ENCODE data around the gene SNRNP70. TPM values are rescaled to one million over a fixed set of nuclear protein-coding genes. Genes with fewer than 3 reads are reported as not detected.
"Not testable (repeated sequence)": the region's sequence is repeated elsewhere in the genome, so short reads cannot be mapped to it uniquely, and the experiment has no call there.

Gene SNRNP70
- total RNA-seq, 1 donor from 2014 or later: 142 TPM

DNA sequence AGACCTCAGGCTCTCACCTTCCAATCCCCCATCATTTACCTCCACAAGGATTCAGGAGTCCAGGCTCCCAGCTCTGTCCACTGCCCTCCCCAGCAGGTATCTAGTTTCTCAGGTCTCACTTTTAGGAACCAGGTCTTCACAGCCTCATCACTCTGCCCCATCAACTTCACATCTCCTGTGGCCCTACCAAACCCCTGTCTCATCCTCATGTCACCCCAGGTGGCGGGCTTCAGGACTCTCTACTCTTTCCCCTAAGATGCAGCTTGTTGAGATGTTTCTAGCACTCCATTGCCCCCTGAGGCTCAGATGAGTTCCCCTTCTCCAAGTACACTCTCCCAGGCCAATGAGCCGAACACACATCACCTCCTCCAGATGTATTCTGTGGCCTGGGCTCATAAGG is 35.6 kb downstream of the SNRNP70 start:
- no peak for DNase-seq

DNA sequence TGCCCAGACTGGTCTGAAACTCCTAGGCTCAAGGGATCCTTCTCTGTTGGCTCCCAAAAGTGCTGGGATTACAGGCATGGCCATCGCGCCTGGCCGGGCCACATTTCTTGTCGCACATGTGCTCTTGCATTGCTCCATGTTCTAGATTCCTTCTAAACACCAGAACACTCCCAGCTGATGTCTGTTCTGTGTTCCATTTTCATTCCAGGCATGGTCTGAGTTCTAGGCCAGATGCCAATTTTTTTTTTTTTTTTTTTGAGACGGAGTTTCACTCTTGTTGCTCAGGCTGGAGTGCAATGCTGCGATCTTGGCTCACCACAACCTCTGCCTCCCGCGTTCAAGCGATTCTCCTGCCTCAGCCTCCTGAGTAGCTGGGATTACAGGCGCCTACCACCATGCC is 36.6 kb downstream of the SNRNP70 start:
- DNase-seq: not testable (repeated sequence)

GRCh38 chr19:49123285-49123684 is 38.0 kb downstream of the SNRNP70 start:
- not testable (repeated sequence) for DNase-seq

- DNase-seq: no peak
These were observed 39.9 kb downstream of the SNRNP70 start for GRCh38 chr19:49125025-49125731.

- DNase-seq: no peak
These were observed 41.3 kb downstream of the SNRNP70 start for GRCh38 chr19:49126575-49126974.

DNA sequence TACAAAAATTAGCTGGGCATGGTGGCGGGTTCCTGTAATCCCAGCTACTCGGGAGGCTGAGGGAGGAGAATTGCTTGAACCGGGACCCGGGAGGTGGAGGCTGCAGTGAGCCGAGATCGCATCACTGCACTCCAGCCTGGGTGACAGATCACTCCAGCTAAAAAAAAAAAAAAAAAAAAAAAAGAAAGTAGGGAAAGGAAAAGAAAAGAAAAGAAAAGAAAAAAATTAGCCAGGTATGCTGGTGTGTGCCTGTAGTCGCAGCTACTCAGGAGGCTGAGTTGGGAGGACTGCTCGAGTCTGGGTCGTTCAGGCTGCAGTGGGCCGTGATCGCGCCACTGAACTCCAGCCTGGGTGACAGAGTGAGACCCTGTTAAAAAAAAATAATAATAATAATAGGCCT is 42.0 kb downstream of the SNRNP70 start:
- not testable (repeated sequence) for DNase-seq

DNA sequence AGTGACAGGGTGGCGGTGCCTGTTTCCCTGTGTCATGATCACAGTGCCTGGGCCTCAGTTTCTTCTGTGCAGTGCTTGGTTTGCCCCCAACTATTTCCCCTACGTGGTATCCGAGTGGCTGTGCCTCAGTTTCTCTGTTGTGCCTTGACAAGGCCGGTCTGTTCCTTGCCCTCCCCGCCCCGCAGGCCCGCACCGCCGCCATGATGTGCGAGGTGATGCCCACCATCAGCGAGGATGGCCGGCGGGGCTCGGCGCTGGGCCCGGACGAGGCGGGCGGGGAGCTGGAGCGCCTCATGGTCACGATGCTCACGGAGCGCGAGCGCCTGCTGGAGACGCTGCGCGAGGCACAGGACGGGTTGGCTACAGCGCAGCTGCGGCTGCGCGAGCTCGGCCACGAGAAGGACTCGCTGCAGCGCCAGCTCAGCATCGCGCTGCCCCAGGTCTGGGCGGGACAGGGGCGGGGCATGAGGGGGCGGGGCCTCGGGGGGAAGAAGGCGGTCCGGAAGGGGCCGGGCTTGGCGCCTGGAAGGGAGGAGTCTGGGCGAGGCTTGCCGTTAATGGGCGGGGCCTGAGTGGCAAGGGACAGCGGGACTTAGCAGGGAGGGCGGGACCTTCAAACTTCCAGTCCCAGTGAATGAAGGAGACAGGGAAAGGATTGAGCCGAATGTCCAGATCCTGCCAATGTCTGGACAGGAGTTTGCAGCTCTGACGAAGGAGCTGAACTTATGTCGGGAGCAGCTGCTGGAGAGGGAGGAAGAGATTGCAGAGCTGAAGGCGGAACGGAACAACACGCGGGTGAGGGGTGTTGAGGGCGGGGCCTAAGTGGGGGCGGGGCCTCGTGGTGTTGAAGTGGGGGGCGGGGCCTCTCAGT is 42.7 kb downstream of the SNRNP70 start:
- DNase-seq: peak; percentile 98

DNA sequence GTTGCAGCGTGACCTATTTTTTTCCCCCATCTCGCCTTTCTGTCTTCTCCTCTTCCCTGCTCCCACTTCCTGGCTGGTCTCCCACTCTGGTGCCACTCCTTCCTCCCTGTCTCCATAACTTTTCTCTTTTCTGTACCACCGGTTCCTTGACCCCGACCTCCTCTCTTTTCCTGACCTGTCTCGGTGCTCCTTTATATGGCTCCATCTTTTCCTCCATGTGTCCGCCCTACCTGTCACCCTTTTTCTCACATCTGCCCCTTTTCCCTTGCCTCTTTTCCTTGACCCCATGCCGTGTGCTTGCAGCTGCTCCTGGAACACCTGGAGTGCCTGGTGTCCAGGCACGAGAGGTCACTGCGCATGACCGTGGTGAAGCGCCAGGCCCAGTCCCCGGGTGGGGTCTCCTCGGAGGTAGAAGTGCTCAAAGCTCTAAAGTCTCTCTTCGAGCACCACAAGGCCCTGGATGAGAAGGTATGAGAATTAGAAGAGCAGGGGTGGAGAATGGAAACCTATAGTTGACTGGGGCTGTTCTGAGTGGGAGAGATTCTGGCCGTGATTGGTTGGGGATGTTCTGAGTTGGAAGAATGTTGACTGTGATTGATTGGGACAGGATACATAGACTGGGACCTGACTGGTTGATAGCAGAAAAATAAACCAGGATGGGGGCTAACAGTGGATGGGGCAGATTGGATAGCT is 43.4 kb downstream of the SNRNP70 start:
- DNase-seq: no peak

- DNase-seq: no peak
These were observed 44.0 kb downstream of the SNRNP70 start for GRCh38 chr19:49129238-49129583.

DNA sequence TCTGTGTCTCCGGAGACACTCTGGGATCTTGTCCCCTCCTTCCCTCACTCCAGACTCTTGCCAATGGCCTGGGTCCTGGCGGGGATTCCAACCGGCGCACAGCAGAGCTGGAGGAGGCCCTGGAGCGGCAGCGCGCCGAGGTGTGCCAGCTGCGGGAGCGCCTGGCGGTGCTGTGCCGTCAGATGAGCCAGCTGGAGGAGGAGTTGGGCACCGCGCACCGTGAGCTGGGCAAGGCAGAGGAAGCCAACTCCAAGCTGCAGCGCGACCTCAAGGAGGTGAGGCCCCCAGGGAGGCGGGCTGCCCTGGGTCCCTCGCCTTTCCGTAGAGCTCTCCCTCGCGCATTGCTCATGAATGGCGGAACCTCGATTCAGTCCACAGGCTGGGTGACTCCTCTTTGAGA is 45.1 kb downstream of the SNRNP70 start:
- no peak for DNase-seq

GRCh38 chr19:49132974-49133609 is 47.8 kb downstream of the SNRNP70 start:
- DNase-seq: no peak

- DNase-seq: peak; percentile 43
These were observed 48.6 kb downstream of the SNRNP70 start for GRCh38 chr19:49133621-49134454.

DNA sequence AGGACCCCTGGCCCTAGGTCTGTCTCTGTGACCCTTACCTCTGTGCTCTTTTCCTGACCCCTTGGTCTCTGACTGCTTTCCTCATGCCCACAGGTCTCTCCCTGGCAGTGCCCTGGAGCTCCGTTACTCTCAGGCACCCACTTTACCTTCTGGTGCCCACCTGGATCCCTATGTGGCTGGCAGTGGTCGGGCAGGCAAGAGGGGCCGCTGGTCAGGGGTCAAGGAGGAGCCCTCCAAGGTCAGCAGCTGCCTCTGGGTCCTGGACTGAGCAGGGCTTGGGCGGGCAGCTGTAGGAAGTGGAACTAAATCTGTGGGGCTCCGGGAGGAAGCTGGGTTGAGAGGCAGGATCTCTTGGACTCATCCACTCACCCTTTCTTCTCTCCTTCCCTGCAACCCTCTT is 50.4 kb downstream of the SNRNP70 start:
- DNase-seq: no peak

GRCh38 chr19:49136771-49137171 is 51.5 kb downstream of the SNRNP70 start:
- no peak for DNase-seq

GRCh38 chr19:49140951-49141350 is 55.7 kb downstream of the SNRNP70 start:
- no peak for DNase-seq

DNA sequence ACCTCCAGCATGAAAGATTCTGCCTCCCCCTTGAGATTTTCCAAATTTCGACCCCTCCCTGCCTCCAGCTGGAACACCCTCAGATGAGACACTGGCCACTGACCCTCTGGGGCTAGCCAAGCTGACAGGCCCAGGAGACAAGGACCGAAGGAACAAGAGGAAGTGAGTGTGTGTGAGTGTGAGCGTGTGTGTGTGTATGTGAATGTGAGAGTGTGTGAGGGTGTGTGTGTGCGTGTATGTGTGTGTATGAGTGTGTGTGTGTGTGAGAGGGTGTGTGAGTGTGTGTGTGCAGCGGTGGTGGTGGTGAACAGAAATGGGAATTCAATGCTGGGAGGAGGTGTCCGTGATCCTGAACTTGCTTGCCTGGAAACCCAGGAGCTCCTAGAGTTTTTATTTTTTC is 56.1 kb downstream of the SNRNP70 start:
- no peak for DNase-seq

- peak; percentile 94 for DNase-seq
These were observed 57.6 kb downstream of the SNRNP70 start for GRCh38 chr19:49142866-49143335.

GRCh38 chr19:49145573-49146407 is 60.5 kb downstream of the SNRNP70 start:
- DNase-seq: peak; percentile 80

GRCh38 chr19:49146408-49146770 is 61.1 kb downstream of the SNRNP70 start:
- not testable (repeated sequence) for DNase-seq

DNA sequence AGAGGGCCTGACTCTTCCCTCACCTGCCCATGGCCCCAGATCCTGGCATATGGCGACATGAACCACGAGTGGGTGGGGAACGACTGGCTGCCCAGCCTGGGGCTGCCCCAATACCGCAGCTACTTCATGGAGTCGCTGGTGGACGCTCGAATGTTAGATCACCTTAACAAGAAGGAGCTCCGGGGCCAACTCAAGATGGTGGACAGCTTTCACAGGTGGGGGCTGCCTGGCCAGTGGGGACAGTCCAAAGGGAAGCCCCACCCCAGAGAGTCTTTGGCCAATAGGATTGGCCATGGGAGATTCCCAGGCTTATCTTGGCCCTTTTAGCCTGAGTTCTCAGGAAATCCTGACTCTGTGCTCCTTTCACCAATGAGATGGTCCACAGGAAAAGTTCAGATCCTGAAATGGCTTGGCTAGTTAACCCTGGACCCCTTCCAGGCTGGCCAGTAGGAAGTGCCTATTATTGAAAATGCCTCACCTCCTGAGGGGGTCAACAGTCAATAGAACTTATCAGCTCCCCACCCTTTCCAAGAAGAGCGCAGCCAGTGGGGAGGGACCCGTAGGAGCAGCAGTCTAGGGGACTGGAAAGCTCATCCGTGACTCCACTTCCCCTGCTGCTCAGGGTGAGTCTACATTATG is 62.9 kb downstream of the SNRNP70 start:
- peak; percentile 89 for DNase-seq

Measured in dermis blood vessel endothelial cell (primary cell).